Hepatocyte (in vitro differentiated cells): ENCODE measurements around the gene MBNL1.

Experiments used
- EZH2 ChIP-seq: fragments of 200-600 bp; sonication (generic); IDR thresholded peaks from 2 replicates; pipeline ENCODE4 v1.6.1; 2016; ENCODE audit warnings: antibody characterized with exemption, mild to moderate bottlenecking, borderline replicate concordance
- EZH2phosphoT487 ChIP-seq: fragments of 200-600 bp; sonication (generic); IDR thresholded peaks from one replicate; pipeline ENCODE4 v1.6.1; 2018; ENCODE audit warnings: antibody characterized with exemption, mild to moderate bottlenecking, low read depth, moderate library complexity; ENCODE audit not compliant: unreplicated experiment, severe bottlenecking
- TF ChIP-seq, protein P1 (sequence below): fragments of 200-600 bp; sonication (generic); IDR thresholded peaks from 2 replicates; pipeline ENCODE4 v1.5.1; 2016; ENCODE audit warnings: antibody characterized with exemption, mild to moderate bottlenecking; ENCODE audit not compliant: poor library complexity

DNA sequence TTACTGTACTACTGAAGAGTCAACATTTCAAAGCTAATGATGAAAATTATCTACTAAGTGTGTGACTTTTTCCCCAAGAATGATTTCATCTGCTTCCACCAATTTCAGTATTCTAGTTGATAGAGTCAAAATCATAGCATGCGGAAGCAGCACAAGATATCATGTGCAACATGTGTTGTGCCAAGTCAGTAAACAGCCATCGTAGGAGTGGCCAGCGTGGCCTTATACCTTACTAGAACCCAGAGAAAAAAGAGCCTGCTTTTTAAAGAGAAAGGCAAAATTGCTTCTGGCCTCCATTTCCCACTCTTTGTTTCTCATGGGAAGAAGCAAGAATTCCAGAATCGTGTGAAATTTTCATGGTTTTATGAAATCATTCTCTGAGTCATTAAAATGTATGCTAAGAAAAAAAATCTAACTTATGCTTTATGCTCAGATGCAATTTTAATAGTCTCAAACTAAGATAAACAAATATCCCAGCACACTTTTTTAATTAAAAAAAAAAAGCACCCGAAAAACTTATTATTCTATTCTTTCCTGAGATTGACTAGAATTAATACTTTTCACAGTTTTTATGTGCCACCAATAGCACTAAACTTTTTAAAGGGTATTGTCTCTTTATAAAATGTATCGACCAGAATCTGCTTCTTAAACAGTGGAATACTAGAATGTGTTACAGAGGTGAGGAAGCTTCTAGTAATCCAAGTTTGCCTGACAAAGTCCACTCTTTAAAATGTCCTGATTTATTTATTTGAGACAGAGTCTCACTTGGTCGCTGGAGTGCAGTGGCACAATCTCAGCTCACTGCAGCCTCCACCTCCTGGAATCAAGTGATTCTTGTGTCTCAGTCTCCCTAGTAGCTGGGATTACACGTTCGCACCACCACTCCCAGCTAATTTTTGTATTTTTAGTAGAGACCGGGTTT, 87.3 kb downstream of the MBNL1 start:
- TF ChIP-seq, protein P1, sequence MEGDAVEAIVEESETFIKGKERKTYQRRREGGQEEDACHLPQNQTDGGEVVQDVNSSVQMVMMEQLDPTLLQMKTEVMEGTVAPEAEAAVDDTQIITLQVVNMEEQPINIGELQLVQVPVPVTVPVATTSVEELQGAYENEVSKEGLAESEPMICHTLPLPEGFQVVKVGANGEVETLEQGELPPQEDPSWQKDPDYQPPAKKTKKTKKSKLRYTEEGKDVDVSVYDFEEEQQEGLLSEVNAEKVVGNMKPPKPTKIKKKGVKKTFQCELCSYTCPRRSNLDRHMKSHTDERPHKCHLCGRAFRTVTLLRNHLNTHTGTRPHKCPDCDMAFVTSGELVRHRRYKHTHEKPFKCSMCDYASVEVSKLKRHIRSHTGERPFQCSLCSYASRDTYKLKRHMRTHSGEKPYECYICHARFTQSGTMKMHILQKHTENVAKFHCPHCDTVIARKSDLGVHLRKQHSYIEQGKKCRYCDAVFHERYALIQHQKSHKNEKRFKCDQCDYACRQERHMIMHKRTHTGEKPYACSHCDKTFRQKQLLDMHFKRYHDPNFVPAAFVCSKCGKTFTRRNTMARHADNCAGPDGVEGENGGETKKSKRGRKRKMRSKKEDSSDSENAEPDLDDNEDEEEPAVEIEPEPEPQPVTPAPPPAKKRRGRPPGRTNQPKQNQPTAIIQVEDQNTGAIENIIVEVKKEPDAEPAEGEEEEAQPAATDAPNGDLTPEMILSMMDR, result no peak
- no peak for TF ChIP-seq EZH2phosphoT487
- no peak for TF ChIP-seq EZH2
